ENCODE data around the gene PLA2G6. TPM values are rescaled to one million over a fixed set of nuclear protein-coding genes. Genes with fewer than 3 reads are reported as not detected.

PLA2G6 gene
- total and polyA plus RNA-seq, 2 of the 13 experiments (the other 11 are each of a cell fraction or from before 2014, with no cell fraction given), result 4.8 to 11.5 TPM

DNA sequence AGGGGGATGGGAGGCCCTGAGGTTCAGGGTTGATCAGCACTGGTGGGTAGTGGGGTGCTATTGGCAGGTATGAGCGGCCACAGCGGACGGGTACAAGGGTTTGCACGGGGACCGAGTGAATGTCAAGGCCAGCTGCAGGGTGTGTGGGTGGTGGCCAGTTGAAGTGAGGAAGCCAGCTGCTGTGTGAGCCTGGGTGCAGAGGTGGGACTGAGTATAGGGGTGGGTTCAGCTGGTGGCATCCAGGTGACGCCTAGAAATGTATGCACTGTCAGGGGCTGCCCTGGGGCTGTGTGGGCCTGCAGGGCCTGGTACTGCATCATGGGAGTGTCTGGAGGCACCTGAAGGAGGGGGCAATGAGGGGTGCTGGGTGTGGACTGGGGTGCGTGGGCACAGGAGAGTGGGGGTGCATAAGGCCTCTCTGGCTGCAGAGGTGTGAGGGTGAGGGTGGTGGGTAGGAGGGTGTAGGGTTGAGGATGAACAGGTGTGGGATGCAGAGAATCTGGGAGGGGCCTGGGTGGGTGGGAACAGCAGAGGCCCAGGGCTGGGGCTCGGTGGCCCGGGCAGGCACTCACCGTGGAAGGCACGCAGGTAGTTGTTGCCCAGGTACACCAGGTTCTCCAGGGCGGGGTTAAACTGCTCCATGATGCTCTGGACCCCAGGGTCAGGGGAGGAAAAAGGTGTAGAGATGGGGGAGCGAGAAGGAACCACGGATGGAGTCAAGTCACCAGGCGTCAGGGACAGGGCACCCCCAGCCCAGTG lies 72.9 kb downstream of the PLA2G6 start (continued):
- TF ChIP-seq AGO2 (optimal IDR thresholded peaks at IDR 0.05; ENCODE audit: low read depth, low read length), result peak; percentile 42

DNA sequence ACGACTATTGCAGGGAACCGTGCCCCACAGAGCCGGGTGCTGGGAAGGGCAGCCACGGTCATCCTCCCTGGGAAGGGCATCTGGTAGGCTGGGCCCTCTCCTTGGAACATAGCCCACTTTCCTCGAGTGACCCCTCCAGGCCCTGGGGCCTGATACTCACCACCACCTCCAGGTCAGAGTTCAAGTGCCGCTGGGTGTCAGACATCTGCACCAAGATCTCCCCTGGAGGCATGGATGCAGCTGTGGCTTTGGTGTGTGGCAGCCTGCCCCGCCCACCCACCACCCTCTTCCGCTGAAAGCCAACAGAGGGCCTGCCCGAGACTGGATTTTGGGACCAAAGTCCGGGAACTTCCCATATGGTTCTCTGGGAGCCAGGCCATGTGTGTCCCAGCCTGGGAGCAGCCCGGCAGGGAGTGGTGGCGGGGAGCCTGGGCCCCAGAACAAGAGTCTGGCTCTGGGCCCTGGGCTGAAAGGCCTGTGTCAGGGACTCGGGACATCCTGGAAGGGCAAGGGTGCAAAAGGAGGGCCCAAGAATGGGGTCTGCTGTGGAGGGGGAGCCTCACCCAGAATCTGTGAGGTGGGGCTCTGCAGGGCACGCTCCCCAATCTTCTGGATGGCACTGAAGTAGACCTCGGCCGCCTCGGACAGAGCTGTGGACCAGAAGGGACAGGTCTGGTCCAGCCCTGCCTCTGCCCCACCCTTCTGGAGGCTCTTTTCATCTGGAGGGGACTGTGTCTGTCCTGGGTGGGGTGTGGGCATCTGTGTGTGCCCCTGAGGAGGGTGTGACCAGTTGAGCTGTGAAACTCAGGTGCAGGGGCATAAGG lies 73.7 kb downstream of the PLA2G6 start:
- POLR2A ChIA-PET, result interaction anchor here (0.5 to 6.1 kb wide), 9 partner anchors 8 to 111 kb away, joined by 3 to 60 read pairs (median 3); partner anchors contain the start of gene PLA2G6
- in situ Hi-C loops (cut with HindIII; ENCODE audit: extremely low pct_ligation_motif_present, low pct_unique_long_range_greater_than_20kb), result no loop called here
- peak; percentile 73 for ATAC-seq
- TF ChIP-seq THYN1 (CRISPR knock-in tag; IDR thresholded peaks at IDR 0.05; ENCODE audit: borderline replicate concordance, low read depth) (no peak), ZNF232 (CRISPR knock-in tag; IDR thresholded peaks at IDR 0.05; ENCODE audit: borderline replicate concordance) (no peak), PHF21A (CRISPR knock-in tag; IDR thresholded peaks at IDR 0.05) (peak; percentile 94), SSRP1 (CRISPR knock-in tag; IDR thresholded peaks at IDR 0.05) (0 out of 2 replicates have a peak, but pooled peaks have one; percentile 64), ZNF326 (CRISPR knock-in tag; IDR thresholded peaks at IDR 0.05; ENCODE audit: borderline replicate concordance) (no peak), SMC3 (IDR thresholded peaks at IDR 0.05; ENCODE audit: low read length) (no peak)
- TF ChIP-seq, protein P1, sequence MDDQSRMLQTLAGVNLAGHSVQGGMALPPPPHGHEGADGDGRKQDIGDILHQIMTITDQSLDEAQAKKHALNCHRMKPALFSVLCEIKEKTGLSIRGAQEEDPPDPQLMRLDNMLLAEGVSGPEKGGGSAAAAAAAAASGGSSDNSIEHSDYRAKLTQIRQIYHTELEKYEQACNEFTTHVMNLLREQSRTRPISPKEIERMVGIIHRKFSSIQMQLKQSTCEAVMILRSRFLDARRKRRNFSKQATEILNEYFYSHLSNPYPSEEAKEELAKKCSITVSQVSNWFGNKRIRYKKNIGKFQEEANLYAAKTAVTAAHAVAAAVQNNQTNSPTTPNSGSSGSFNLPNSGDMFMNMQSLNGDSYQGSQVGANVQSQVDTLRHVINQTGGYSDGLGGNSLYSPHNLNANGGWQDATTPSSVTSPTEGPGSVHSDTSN (CRISPR knock-in tag; IDR thresholded peaks at IDR 0.05; ENCODE audit: borderline replicate concordance), result no peak
- TF ChIP-seq, protein P2, sequence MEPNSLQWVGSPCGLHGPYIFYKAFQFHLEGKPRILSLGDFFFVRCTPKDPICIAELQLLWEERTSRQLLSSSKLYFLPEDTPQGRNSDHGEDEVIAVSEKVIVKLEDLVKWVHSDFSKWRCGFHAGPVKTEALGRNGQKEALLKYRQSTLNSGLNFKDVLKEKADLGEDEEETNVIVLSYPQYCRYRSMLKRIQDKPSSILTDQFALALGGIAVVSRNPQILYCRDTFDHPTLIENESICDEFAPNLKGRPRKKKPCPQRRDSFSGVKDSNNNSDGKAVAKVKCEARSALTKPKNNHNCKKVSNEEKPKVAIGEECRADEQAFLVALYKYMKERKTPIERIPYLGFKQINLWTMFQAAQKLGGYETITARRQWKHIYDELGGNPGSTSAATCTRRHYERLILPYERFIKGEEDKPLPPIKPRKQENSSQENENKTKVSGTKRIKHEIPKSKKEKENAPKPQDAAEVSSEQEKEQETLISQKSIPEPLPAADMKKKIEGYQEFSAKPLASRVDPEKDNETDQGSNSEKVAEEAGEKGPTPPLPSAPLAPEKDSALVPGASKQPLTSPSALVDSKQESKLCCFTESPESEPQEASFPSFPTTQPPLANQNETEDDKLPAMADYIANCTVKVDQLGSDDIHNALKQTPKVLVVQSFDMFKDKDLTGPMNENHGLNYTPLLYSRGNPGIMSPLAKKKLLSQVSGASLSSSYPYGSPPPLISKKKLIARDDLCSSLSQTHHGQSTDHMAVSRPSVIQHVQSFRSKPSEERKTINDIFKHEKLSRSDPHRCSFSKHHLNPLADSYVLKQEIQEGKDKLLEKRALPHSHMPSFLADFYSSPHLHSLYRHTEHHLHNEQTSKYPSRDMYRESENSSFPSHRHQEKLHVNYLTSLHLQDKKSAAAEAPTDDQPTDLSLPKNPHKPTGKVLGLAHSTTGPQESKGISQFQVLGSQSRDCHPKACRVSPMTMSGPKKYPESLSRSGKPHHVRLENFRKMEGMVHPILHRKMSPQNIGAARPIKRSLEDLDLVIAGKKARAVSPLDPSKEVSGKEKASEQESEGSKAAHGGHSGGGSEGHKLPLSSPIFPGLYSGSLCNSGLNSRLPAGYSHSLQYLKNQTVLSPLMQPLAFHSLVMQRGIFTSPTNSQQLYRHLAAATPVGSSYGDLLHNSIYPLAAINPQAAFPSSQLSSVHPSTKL (CRISPR knock-in tag; IDR thresholded peaks at IDR 0.05), result peak; percentile 62
- TF ChIP-seq, protein P3, sequence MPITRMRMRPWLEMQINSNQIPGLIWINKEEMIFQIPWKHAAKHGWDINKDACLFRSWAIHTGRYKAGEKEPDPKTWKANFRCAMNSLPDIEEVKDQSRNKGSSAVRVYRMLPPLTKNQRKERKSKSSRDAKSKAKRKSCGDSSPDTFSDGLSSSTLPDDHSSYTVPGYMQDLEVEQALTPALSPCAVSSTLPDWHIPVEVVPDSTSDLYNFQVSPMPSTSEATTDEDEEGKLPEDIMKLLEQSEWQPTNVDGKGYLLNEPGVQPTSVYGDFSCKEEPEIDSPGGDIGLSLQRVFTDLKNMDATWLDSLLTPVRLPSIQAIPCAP (CRISPR knock-in tag; IDR thresholded peaks at IDR 0.05; ENCODE audit: low read depth), result no peak

More for the DNA sequence above, 73.7 kb downstream of the PLA2G6 start:
- Histone ChIP-seq H3K27me3 (ENCODE audit: control insufficient read depth in 1 of 2, insufficient read depth in 2 of 2, low read length in 2 of 2) (no peaks in the 10 kb centered on the region), H3K9ac (ENCODE audit: insufficient read depth, low read depth, low read length) (peak overlapping the region; percentile 28; the same call in 1 of the 2 replicates), H3K27ac (ENCODE audit: extremely low read length, insufficient read depth, low read length) (peak overlapping the region; percentile 72), H2AFZ (ENCODE audit: low read length) (no peak overlapping the region), H3K36me3 (replicated peaks in 1 of 2; ENCODE audit: control insufficient read depth in 1 of 2, insufficient read depth in 2 of 2, low read length in 2 of 2) (peaks cover 0 to 15% of the 10 kb centered on the region in 2 experiments; a peak in 1 of 5 replicates), H3K4me1 (ENCODE audit: insufficient read depth, low read length) (peaks cover 64% of the 10 kb centered on the region), H3K9me3 (ENCODE audit: low read length) (no peaks in the 10 kb centered on the region), H3K4me3 (replicated peaks in 1 of 3; ENCODE audit: insufficient read depth in 1 of 3, low read depth in 2 of 3, low read length in 3 of 3) (peak overlapping the region in 2 of 3 experiments; percentile 20 to 47; a peak in 1 of 6 replicates), H4K20me1 (ENCODE audit: insufficient read depth, low read length) (no peaks in the 10 kb centered on the region; the same call in 1 of the 2 replicates), H3K4me2 (ENCODE audit: low read depth, low read length) (peak overlapping the region; percentile 43), H3K79me2 (ENCODE audit: insufficient read depth, low read length) (peaks cover 3% of the 10 kb centered on the region)
- intact Hi-C loops (cut with micrococcal nuclease; ENCODE audit: unreplicated experiment), result loop anchor here (2.0 kb wide), 1 partner anchor 55 kb away; no protein-coding TSS in a partner anchor
- CTCF ChIA-PET (ENCODE audit: low intra/inter-chr PET ratio, low total read pairs), result interaction anchor here (0.6 kb wide), 1 partner anchor 451 kb away, joined by 3 read pairs; no protein-coding TSS in a partner anchor
- WGBS (ENCODE audit: low lambda C conversion rate), result 17% methylated on average over 13 of the region's 17 CpGs
- peak; percentile 93 for DNase-seq (ENCODE audit: low spot score)
- no TSS peak for BruUV-seq (replicated peaks)
- FAIRE-seq, result peak; percentile 90
